Neural cell (in vitro differentiated cells): ENCODE data around the gene UBXN1. TPM values are rescaled to one million over a fixed set of nuclear protein-coding genes. Genes with fewer than 3 reads are reported as not detected.
"Not testable (repeated sequence)": the region's sequence is repeated elsewhere in the genome, so short reads cannot be mapped to it uniquely, and the experiment has no call there.

ENCODE experiments used
- H2AFZ ChIP-seq: fragments of 200-600, 300-800 bp; sonication (generic), shearing (Covaris generic); 2 replicates; pipeline ENCODE4 v1.6.0; 2014; ENCODE audit warnings: low read depth, mild to moderate bottlenecking, antibody characterized with exemption, low read length, moderate library complexity
- H3F3A ChIP-seq: fragments of 200-600 bp; shearing (Covaris generic); 2 replicates; pipeline ENCODE4 v1.6.1; 2016; ENCODE audit warnings: mild to moderate bottlenecking, moderate library complexity, mixed read lengths, antibody characterized with exemption, low read length; ENCODE audit not compliant: insufficient read depth, poor library complexity, severe bottlenecking
- H3K27ac ChIP-seq: fragments of 200-600, 300-800 bp; sonication (generic), shearing (Covaris generic); 2 replicates; pipeline ENCODE4 v1.5.1; 2014; ENCODE audit warnings: mild to moderate bottlenecking, low read length, moderate library complexity
- H3K27me3 ChIP-seq: fragments of 300-800, 200-600 bp; sonication (generic), shearing (Covaris generic); 2 replicates; pipeline ENCODE4 v1.6.0; 2014; ENCODE audit warnings: mild to moderate bottlenecking, low read depth, low read length, moderate library complexity; ENCODE audit not compliant: insufficient read depth
- H3K36me3 ChIP-seq: fragments of 300-800, 200-600 bp; sonication (generic), shearing (Covaris generic); 2 replicates; pipeline ENCODE4 v1.5.1; 2014; ENCODE audit warnings: mild to moderate bottlenecking, antibody characterized with exemption, low read length, moderate library complexity; ENCODE audit not compliant: insufficient read depth
- H3K4me2 ChIP-seq: fragments of 300-800, 200-600 bp; sonication (generic), shearing (Covaris generic); 2 replicates; pipeline ENCODE4 v1.6.0; 2014; ENCODE audit warnings: mild to moderate bottlenecking, low read length
- H3K4me3 ChIP-seq: fragments of 300-800, 200-600 bp; sonication (generic), shearing (Covaris generic); 2 replicates; pipeline ENCODE4 v1.5.1; 2014; ENCODE audit warnings: mild to moderate bottlenecking, low read length, moderate library complexity
- H3K79me2 ChIP-seq: fragments of 200-600 bp; shearing (Covaris generic); replicated peaks from 2 replicates; pipeline ENCODE4 v1.6.0; 2014; ENCODE audit warnings: mild to moderate bottlenecking, low read length, moderate library complexity; ENCODE audit not compliant: insufficient read depth
- H3K9ac ChIP-seq: fragments of 300-800, 200-600 bp; sonication (generic), shearing (Covaris generic); 2 replicates; pipeline ENCODE4 v1.6.1; 2016; ENCODE audit warnings: mild to moderate bottlenecking, low read length, mixed read lengths
- H3K9me2 ChIP-seq: fragments of 200-600 bp; shearing (Covaris generic); 2 replicates; pipeline ENCODE4 v1.6.1; 2016; ENCODE audit warnings: mild to moderate bottlenecking, low read length, mixed read lengths; ENCODE audit not compliant: insufficient read depth
- H3K9me3 ChIP-seq: fragments of 200-600, 300-800 bp; sonication (generic), shearing (Covaris generic); 2 replicates; pipeline ENCODE4 v1.6.1; 2016; ENCODE audit warnings: mild to moderate bottlenecking, mixed run types, low read length, moderate library complexity, mixed read lengths
- H4K20me1 ChIP-seq: fragments of 200-600 bp; shearing (Covaris generic); 2 replicates; pipeline ENCODE4 v1.6.1; 2016; ENCODE audit warnings: mild to moderate bottlenecking, mixed run types; ENCODE audit not compliant: insufficient read depth
- MXI1 ChIP-seq: fragments of 450-650 bp; conservative IDR thresholded peaks from 2 replicates; pipeline ENCODE4 v1.6.1; 2014; ENCODE audit warnings: antibody characterized with exemption, mild to moderate bottlenecking; ENCODE audit not compliant: poor library complexity, severe bottlenecking
- POLR2AphosphoS5 ChIP-seq: IDR thresholded peaks from 2 replicates; pipeline ENCODE4 v1.6.1; 2012
- RAD21 ChIP-seq: fragments of 450-650 bp; conservative IDR thresholded peaks from 2 replicates; pipeline ENCODE4 v1.6.1; 2014; ENCODE audit warnings: antibody characterized with exemption, mild to moderate bottlenecking, moderate library complexity
- REST ChIP-seq: IDR thresholded peaks from 2 replicates; pipeline ENCODE4 v1.6.1; 2012; ENCODE audit warnings: borderline replicate concordance
- TAF1 ChIP-seq: IDR thresholded peaks from 2 replicates; pipeline ENCODE4 v1.6.1; 2012; ENCODE audit warnings: low read depth
- polyA plus RNA-seq: library from polyadenylated mRNA; depleted of rRNA; stranded (reverse); fragments of >200 nt; gene quantifications from 2 replicates; pipeline ENCODE4 v1.2.3, GENCODE V29; 2014
- TF ChIP-seq, protein P1 (sequence below): fragments of 450-650 bp; IDR thresholded peaks from 2 replicates; pipeline ENCODE4 v1.5.1; 2014; ENCODE audit warnings: antibody characterized with exemption, mild to moderate bottlenecking, moderate library complexity; ENCODE audit not compliant: poor library complexity, severe bottlenecking

Gene UBXN1
- polyA plus RNA-seq, 1 donor from 2014 or later, result 209 TPM

GRCh38 chr11:62654297-62654696, 24.6 kb downstream of the UBXN1 start:
- Histone ChIP-seq H3K27me3 (no peaks in the 10 kb centered on the region), H3K9me3 (no peaks in the 10 kb centered on the region), H3K4me2 (no peak overlapping the region), H3K79me2 (peaks cover 17% of the 10 kb centered on the region), H3K4me3 (no peak overlapping the region), H3K27ac (no peak overlapping the region), H3K36me3 (no peaks in the 10 kb centered on the region), H4K20me1 (no peaks in the 10 kb centered on the region), H3F3A (no peaks in the 10 kb centered on the region), H3K9me2 (no peaks in the 10 kb centered on the region), H2AFZ (no peak overlapping the region), H3K9ac (no peak overlapping the region)
- TF ChIP-seq POLR2AphosphoS5 (no peak), MXI1 (no peak), RAD21 (no peak)

- Histone ChIP-seq H3K27me3 (no peaks in the 10 kb centered on the region), H3K27ac (peak overlapping the region; percentile 71), H3K36me3 (no peaks in the 10 kb centered on the region), H3K9me3 (no peaks in the 10 kb centered on the region), H3F3A (no peaks in the 10 kb centered on the region), H2AFZ (peak overlapping the region; percentile 43), H3K9ac (peak overlapping the region; percentile 81), H3K4me3 (peak overlapping the region; percentile 81), H3K79me2 (peaks cover 17% of the 10 kb centered on the region), H3K9me2 (no peaks in the 10 kb centered on the region), H4K20me1 (no peaks in the 10 kb centered on the region), H3K4me2 (peak overlapping the region; percentile 61)
- TF ChIP-seq TAF1, result no peak
- no peak for TF ChIP-seq REST
- TF ChIP-seq RAD21, result no peak
- TF ChIP-seq, protein P1, sequence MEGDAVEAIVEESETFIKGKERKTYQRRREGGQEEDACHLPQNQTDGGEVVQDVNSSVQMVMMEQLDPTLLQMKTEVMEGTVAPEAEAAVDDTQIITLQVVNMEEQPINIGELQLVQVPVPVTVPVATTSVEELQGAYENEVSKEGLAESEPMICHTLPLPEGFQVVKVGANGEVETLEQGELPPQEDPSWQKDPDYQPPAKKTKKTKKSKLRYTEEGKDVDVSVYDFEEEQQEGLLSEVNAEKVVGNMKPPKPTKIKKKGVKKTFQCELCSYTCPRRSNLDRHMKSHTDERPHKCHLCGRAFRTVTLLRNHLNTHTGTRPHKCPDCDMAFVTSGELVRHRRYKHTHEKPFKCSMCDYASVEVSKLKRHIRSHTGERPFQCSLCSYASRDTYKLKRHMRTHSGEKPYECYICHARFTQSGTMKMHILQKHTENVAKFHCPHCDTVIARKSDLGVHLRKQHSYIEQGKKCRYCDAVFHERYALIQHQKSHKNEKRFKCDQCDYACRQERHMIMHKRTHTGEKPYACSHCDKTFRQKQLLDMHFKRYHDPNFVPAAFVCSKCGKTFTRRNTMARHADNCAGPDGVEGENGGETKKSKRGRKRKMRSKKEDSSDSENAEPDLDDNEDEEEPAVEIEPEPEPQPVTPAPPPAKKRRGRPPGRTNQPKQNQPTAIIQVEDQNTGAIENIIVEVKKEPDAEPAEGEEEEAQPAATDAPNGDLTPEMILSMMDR, result no peak
Observed at GRCh38 chr11:62652161-62653006, 26.5 kb downstream of the UBXN1 start.

DNA sequence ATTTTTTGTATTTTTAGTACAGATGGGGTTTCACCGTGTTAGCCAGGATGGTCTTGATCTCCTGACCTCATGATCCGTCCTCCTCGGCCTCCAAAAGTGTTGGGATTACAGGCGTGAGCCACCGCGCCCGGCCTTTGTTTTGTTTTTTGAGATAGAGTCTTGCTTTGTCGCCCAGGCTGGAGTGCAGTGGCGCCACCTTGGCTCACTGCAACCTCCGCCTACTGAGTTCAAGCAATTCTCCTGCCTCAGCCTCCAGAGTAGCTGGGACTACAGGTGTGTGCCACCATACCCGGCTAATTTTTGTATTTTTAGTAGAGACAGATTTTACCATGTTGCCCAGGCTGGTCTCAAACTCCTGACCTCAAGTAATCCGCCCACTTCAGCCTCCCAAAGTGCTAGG, 28.6 kb downstream of the UBXN1 start:
- not testable (repeated sequence) for H4K20me1 ChIP-seq, H3K9ac ChIP-seq, H3K9me3 ChIP-seq, H3K36me3 ChIP-seq, H3K9me2 ChIP-seq, H3K4me2 ChIP-seq, H3K27me3 ChIP-seq, H3K27ac ChIP-seq, H2AFZ ChIP-seq, H3F3A ChIP-seq, H3K4me3 ChIP-seq
- peaks cover 27% of the 10 kb centered on the region for H3K79me2 ChIP-seq
